Measurements from ENCODE around the gene PTBP3.
"Not testable (repeated sequence)": the region's sequence is repeated elsewhere in the genome, so short reads cannot be mapped to it uniquely, and the experiment has no call there.

The PTBP3 gene

GRCh38 chr9:112207451-112207850 lies 126.0 kb downstream of the PTBP3 start:
- no peak for DNase-seq

GRCh38 chr9:112203536-112203935 lies 129.9 kb downstream of the PTBP3 start:
- DNase-seq = no peak

GRCh38 chr9:112200711-112201110 lies 132.7 kb downstream of the PTBP3 start:
- DNase-seq = peak in 1 of 58 donors; percentile 1

- no peak for DNase-seq
Measured at GRCh38 chr9:112198646-112199045, 134.8 kb downstream of the PTBP3 start.

- DNase-seq = no peak
Measured at GRCh38 chr9:112194969-112195431, 138.4 kb downstream of the PTBP3 start.

- no peak for DNase-seq
Measured at GRCh38 chr9:112193572-112194288, 139.7 kb downstream of the PTBP3 start.

- not testable (repeated sequence) for DNase-seq
Measured at GRCh38 chr9:112190320-112190719, 143.1 kb downstream of the PTBP3 start.

- DNase-seq = no peak
Measured at GRCh38 chr9:112188884-112189283, 144.5 kb downstream of the PTBP3 start.

- DNase-seq = no peak
Measured at GRCh38 chr9:112187404-112187803, 146.0 kb downstream of the PTBP3 start.

- DNase-seq = no peak
Measured at GRCh38 chr9:112186695-112187094, 146.7 kb downstream of the PTBP3 start.

- no peak for DNase-seq
Measured at GRCh38 chr9:112184946-112185345, 148.5 kb downstream of the PTBP3 start.

- no peak for DNase-seq
Measured at GRCh38 chr9:112184221-112184620, 149.2 kb downstream of the PTBP3 start.

GRCh38 chr9:112180387-112180881 lies 153.0 kb downstream of the PTBP3 start:
- DNase-seq = no peak

GRCh38 chr9:112179816-112180215 lies 153.6 kb downstream of the PTBP3 start:
- DNase-seq = no peak

- no peak for DNase-seq
Measured at GRCh38 chr9:112176524-112176923, 156.9 kb downstream of the PTBP3 start.

- DNase-seq = no peak
Measured at GRCh38 chr9:112175796-112176315, 157.6 kb downstream of the PTBP3 start.

GRCh38 chr9:112174965-112175795 lies 158.2 kb downstream of the PTBP3 start, which contains the start of gene SUSD1:
TSS of gene SUSD1 (minus strand) at chr9:112175297. CDS start at chr9:112175235, 62 bp downstream.
- DNase-seq = peak in 7 of 58 donors; percentile 2 to 17 (median 12)

- peak in 18 of 58 donors; percentile 3 to 37 (median 16) for DNase-seq
Measured at GRCh38 chr9:112174222-112174964, 159.0 kb downstream of the PTBP3 start.

GRCh38 chr9:112173489-112174221 lies 159.8 kb downstream of the PTBP3 start:
- no peak for DNase-seq

- no peak for DNase-seq
Measured at GRCh38 chr9:112170968-112171367, 162.5 kb downstream of the PTBP3 start.

All from anterior cingulate cortex (tissue), 58 donors.